PC-3 (cell line): ENCODE results near the gene NRCAM. TPM values are rescaled to one million over a fixed set of nuclear protein-coding genes. Genes with fewer than 3 reads are reported as not detected.

Source experiments
- ATAC-seq: fragments of 200-7000 bp; cut with Tn5 transposase; 2 replicates; pipeline ENCODE4 v1.9.1; 2020; ENCODE audit warnings: mild to moderate bottlenecking, moderate library complexity
- BruUV-seq: library from RNA; stranded (reverse); fragments of 400-500 nt; replicated peaks from 2 replicates; lab custom pipeline; 2021; lab: Mats Ljungman, UMichigan
- CTCF ChIA-PET: fragments of 300-600 bp; sonication (Branson Sonifier 250); formaldehyde crosslinking; loops from one replicate; lab custom pipeline; 2022; ENCODE audit warnings: antibody characterized with exemption; lab: Charles Lee
- POLR2A ChIA-PET: fragments of 300-600 bp; sonication (Branson Sonifier 250); formaldehyde crosslinking; loops from one replicate; lab custom pipeline; 2022; ENCODE audit warnings: antibody characterized with exemption; ENCODE audit not compliant: unreplicated experiment; lab: Charles Lee
- DNase-seq: peaks from one replicate; pipeline ENCODE4 v3.0.0-alpha.2; 2015
- H2AFZ ChIP-seq: fragments of 300-600 bp; sonication (generic); 2 replicates; pipeline ENCODE4 v1.6.0; 2016; ENCODE audit warnings: antibody characterized with exemption, low read length
- H3F3A ChIP-seq: fragments of 300-600 bp; sonication (generic); one replicate; pipeline ENCODE4 v1.6.0; 2017; ENCODE audit warnings: antibody characterized with exemption, low read length, control low read depth, mild to moderate bottlenecking; ENCODE audit not compliant: unreplicated experiment
- H3K27ac ChIP-seq: fragments of 300-600 bp; sonication (generic); 2 replicates; pipeline ENCODE4 v1.5.1; 2016; ENCODE audit warnings: mild to moderate bottlenecking, low read length
- H3K27me3 ChIP-seq: fragments of 300-600 bp; sonication (generic); 2 replicates; pipeline ENCODE4 v1.6.1; 2016; ENCODE audit warnings: low read length, mixed read lengths
- H3K36me3 ChIP-seq: fragments of 300-600 bp; sonication (generic); 2 replicates; pipeline ENCODE4 v1.6.1; 2016; ENCODE audit warnings: low read depth, mixed run types, low read length, mixed read lengths
- H3K4me1 ChIP-seq: fragments of 300-600 bp; sonication (generic); 2 replicates; pipeline ENCODE4 v1.5.1; 2016; ENCODE audit warnings: low read length; ENCODE audit not compliant: insufficient read depth
- H3K4me2 ChIP-seq: fragments of 300-600 bp; sonication (generic); 2 replicates; pipeline ENCODE4 v1.6.0; 2016; ENCODE audit warnings: low read length
- H3K4me3 ChIP-seq: fragments of 300-600 bp; sonication (generic); 2 replicates; pipeline ENCODE4 v1.5.1; 2016; ENCODE audit warnings: mild to moderate bottlenecking, low read length, mixed read lengths
- H3K79me2 ChIP-seq: fragments of 300-600 bp; sonication (generic); 2 replicates; pipeline ENCODE4 v1.6.1; 2017; ENCODE audit warnings: low read length, mixed read lengths
- H3K9ac ChIP-seq: fragments of 300-600 bp; sonication (generic); 2 replicates; pipeline ENCODE4 v1.6.0; 2016; ENCODE audit warnings: mild to moderate bottlenecking, low read length
- H3K9me2 ChIP-seq: fragments of 300-600 bp; sonication (generic); replicated peaks from 2 replicates; pipeline ENCODE4 v1.6.1; 2016; ENCODE audit warnings: mixed run types, low read length, mixed read lengths
- H3K9me3 ChIP-seq: fragments of 300-600 bp; sonication (generic); 2 replicates; pipeline ENCODE4 v1.6.1; 2016; ENCODE audit warnings: low read length, mixed read lengths
- H4K20me1 ChIP-seq: fragments of 300-600 bp; sonication (generic); 2 replicates; pipeline ENCODE4 v1.6.1; 2016; ENCODE audit warnings: low read length, mixed read lengths
- CTCF ChIP-seq: fragments of 300-600 bp; sonication (generic); conservative IDR thresholded peaks from 2 replicates; pipeline ENCODE4 v1.5.1; 2017; ENCODE audit warnings: antibody characterized with exemption, low read depth, mild to moderate bottlenecking, low read length
- EZH2 ChIP-seq: fragments of 300-600 bp; sonication (generic); IDR thresholded peaks from one replicate; pipeline ENCODE4 v1.6.1; 2017; ENCODE audit warnings: antibody characterized with exemption, mild to moderate bottlenecking, low read length; ENCODE audit not compliant: unreplicated experiment
- EZH2phosphoT487 ChIP-seq: fragments of 300-600 bp; sonication (generic); IDR thresholded peaks from 2 replicates; pipeline ENCODE4 v1.6.1; 2018; ENCODE audit warnings: mild to moderate bottlenecking, antibody characterized with exemption, low read length, borderline replicate concordance
- intact Hi-C: fragments of 100-400 bp; cut with micrococcal nuclease; formaldehyde crosslinking; loops from 2 replicates; pipeline ENCODE4 v1.9.0; 2023
- total RNA-seq: library from RNA; depleted of rRNA; stranded (reverse); fragments of >200 nt; gene quantifications from 2 replicates; pipeline ENCODE4 v1.2.3, GENCODE V29; 2014

Gene NRCAM
- total RNA-seq, 1 experiment from 2014 or later = not detected

- Histone ChIP-seq H3K79me2 (no peaks in the 10 kb centered on the region), H3K9me2 (no peaks in the 10 kb centered on the region), H3K4me2 (no peak overlapping the region), H2AFZ (no peak overlapping the region), H3F3A (no peaks in the 10 kb centered on the region), H3K36me3 (no peaks in the 10 kb centered on the region), H3K9ac (no peak overlapping the region), H3K4me1 (no peaks in the 10 kb centered on the region), H3K9me3 (no peaks in the 10 kb centered on the region), H3K27ac (no peak overlapping the region), H4K20me1 (no peaks in the 10 kb centered on the region), H3K4me3 (no peak overlapping the region), H3K27me3 (no peaks in the 10 kb centered on the region)
- POLR2A ChIA-PET = no interaction called here
- no TSS peak for BruUV-seq
- CTCF ChIA-PET = no interaction called here
- ATAC-seq = no peak
- intact Hi-C loops = no loop called here
- no peak for TF ChIP-seq CTCF
- no peak for TF ChIP-seq EZH2phosphoT487
- TF ChIP-seq EZH2 = no peak
- DNase-seq = no peak
Observed at GRCh38 chr7:108313086-108313485, 143.2 kb downstream of the NRCAM start.

- Histone ChIP-seq H3K9ac (no peak overlapping the region), H3K9me3 (no peaks in the 10 kb centered on the region), H3K4me1 (no peaks in the 10 kb centered on the region), H3K4me2 (no peak overlapping the region), H3K27ac (no peak overlapping the region), H3K36me3 (no peaks in the 10 kb centered on the region), H2AFZ (no peak overlapping the region), H3K27me3 (no peaks in the 10 kb centered on the region), H3K79me2 (no peaks in the 10 kb centered on the region), H3F3A (no peaks in the 10 kb centered on the region), H3K9me2 (no peaks in the 10 kb centered on the region), H3K4me3 (no peak overlapping the region), H4K20me1 (no peaks in the 10 kb centered on the region)
- TF ChIP-seq CTCF (no peak), EZH2 (no peak), EZH2phosphoT487 (no peak)
- ATAC-seq (no peak), DNase-seq (no peak)
- BruUV-seq = no TSS peak
- ChIA-PET CTCF (no interaction called here), POLR2A (interaction anchor here (0.5 kb wide), 1 partner anchor 25 kb away, joined by 5 read pairs; no protein-coding TSS in a partner anchor)
- intact Hi-C loops = no loop called here
Observed at GRCh38 chr7:108311446-108312168, 144.6 kb downstream of the NRCAM start.

GRCh38 chr7:108310351-108310750, 145.9 kb downstream of the NRCAM start:
- Histone ChIP-seq H3K27ac (no peak overlapping the region), H2AFZ (no peak overlapping the region), H3K4me3 (no peak overlapping the region), H3K4me1 (no peaks in the 10 kb centered on the region), H3F3A (no peaks in the 10 kb centered on the region), H4K20me1 (no peaks in the 10 kb centered on the region), H3K79me2 (no peaks in the 10 kb centered on the region), H3K9ac (no peak overlapping the region), H3K36me3 (no peaks in the 10 kb centered on the region), H3K9me2 (no peaks in the 10 kb centered on the region), H3K27me3 (0 out of 2 replicates have a peak, but pooled peaks cover 4% of the 10 kb centered on the region), H3K4me2 (no peak overlapping the region), H3K9me3 (no peaks in the 10 kb centered on the region)
- ChIA-PET POLR2A (no interaction called here), CTCF (no interaction called here)
- DNase-seq (no peak), ATAC-seq (no peak)
- BruUV-seq = no TSS peak
- intact Hi-C loops = no loop called here
- TF ChIP-seq EZH2 (no peak), CTCF (no peak), EZH2phosphoT487 (no peak)
